ENCODE measurements around the gene PUM1. TPM values are rescaled to one million over a fixed set of nuclear protein-coding genes. Genes with fewer than 3 reads are reported as not detected.

Gene PUM1
- total RNA-seq, 1 experiment from 2014 or later, result 109 TPM

GRCh38 chr1:30986755-30987154 is 78.8 kb downstream of the PUM1 start:
- POLR2A ChIA-PET, result no interaction called here

DNA sequence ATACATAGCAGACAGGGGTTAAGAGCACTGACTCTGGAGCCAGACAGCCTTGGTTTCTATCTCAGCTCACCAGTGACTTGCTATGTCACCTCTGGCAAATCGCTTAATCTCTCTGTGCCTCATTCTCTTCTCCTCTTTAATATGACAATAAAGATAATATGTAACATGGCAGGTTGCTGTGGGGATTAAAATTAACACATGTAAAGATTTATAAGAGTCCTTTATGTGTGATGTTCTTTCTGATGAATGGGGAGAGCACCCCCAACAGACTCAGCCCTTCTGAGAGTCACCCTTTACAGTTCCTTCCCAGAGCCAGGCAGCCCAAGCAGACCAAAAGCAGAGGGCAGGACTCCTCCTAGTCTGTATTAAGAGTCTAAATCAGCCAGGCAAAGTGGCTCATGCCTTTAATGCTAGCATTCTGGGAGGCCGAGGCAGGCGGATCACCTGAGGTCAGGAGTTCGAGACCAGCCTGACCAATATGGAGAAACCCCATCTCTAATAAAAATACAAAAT is 80.5 kb downstream of the PUM1 start:
- DNase-seq (ENCODE audit: low read depth, low spot score) (no peak), ATAC-seq (no peak)
- Histone ChIP-seq H3K4me3 (ENCODE audit: low read depth in 2 of 2, low read length in 2 of 2) (no peak overlapping the region), H3K9me3 (ENCODE audit: control insufficient read depth, insufficient read depth, low read depth, low read length) (no peaks in the 10 kb centered on the region), H3K4me1 (ENCODE audit: control insufficient read depth, insufficient read depth, low read length) (no peaks in the 10 kb centered on the region), H3K27ac (ENCODE audit: low read length) (no peak overlapping the region), H3K27me3 (ENCODE audit: control insufficient read depth, insufficient read depth, low read length) (no peaks in the 10 kb centered on the region), H3K36me3 (ENCODE audit: control insufficient read depth, insufficient read depth, low read length) (peaks cover 2% of the 10 kb centered on the region; the same call in 1 of the 2 replicates)
- ChIA-PET CTCF (interaction anchor here (1.0 kb wide), 1 partner anchor 21 kb away, joined by 3 read pairs; no protein-coding TSS in a partner anchor), POLR2A (no interaction called here)
- BruUV-seq (replicated peaks), result no TSS peak
- in situ Hi-C loops (cut with HindIII; ENCODE audit: low pct_unique_long_range_greater_than_20kb, low sequenced_read_pairs), result no loop called here
- intact Hi-C loops (cut with micrococcal nuclease; ENCODE audit: unreplicated experiment), result no loop called here
- TF ChIP-seq, protein P1, sequence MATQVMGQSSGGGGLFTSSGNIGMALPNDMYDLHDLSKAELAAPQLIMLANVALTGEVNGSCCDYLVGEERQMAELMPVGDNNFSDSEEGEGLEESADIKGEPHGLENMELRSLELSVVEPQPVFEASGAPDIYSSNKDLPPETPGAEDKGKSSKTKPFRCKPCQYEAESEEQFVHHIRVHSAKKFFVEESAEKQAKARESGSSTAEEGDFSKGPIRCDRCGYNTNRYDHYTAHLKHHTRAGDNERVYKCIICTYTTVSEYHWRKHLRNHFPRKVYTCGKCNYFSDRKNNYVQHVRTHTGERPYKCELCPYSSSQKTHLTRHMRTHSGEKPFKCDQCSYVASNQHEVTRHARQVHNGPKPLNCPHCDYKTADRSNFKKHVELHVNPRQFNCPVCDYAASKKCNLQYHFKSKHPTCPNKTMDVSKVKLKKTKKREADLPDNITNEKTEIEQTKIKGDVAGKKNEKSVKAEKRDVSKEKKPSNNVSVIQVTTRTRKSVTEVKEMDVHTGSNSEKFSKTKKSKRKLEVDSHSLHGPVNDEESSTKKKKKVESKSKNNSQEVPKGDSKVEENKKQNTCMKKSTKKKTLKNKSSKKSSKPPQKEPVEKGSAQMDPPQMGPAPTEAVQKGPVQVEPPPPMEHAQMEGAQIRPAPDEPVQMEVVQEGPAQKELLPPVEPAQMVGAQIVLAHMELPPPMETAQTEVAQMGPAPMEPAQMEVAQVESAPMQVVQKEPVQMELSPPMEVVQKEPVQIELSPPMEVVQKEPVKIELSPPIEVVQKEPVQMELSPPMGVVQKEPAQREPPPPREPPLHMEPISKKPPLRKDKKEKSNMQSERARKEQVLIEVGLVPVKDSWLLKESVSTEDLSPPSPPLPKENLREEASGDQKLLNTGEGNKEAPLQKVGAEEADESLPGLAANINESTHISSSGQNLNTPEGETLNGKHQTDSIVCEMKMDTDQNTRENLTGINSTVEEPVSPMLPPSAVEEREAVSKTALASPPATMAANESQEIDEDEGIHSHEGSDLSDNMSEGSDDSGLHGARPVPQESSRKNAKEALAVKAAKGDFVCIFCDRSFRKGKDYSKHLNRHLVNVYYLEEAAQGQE (IDR thresholded peaks at IDR 0.05; ENCODE audit: insufficient read depth in 1 of 2, low read depth in 2 of 2, low read length in 1 of 2), result no peak
- TF ChIP-seq POLR2AphosphoS5 (IDR thresholded peaks at IDR 0.05; ENCODE audit: low read depth, low read length), result no peak
- TF ChIP-seq, protein P2, sequence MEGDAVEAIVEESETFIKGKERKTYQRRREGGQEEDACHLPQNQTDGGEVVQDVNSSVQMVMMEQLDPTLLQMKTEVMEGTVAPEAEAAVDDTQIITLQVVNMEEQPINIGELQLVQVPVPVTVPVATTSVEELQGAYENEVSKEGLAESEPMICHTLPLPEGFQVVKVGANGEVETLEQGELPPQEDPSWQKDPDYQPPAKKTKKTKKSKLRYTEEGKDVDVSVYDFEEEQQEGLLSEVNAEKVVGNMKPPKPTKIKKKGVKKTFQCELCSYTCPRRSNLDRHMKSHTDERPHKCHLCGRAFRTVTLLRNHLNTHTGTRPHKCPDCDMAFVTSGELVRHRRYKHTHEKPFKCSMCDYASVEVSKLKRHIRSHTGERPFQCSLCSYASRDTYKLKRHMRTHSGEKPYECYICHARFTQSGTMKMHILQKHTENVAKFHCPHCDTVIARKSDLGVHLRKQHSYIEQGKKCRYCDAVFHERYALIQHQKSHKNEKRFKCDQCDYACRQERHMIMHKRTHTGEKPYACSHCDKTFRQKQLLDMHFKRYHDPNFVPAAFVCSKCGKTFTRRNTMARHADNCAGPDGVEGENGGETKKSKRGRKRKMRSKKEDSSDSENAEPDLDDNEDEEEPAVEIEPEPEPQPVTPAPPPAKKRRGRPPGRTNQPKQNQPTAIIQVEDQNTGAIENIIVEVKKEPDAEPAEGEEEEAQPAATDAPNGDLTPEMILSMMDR (IDR thresholded peaks at IDR 0.05), result no peak
- TF ChIP-seq TCF7L2 (IDR thresholded peaks at IDR 0.05; ENCODE audit: low read depth, low read length), result no peak
- no peak for TF ChIP-seq SIN3A (IDR thresholded peaks at IDR 0.05; ENCODE audit: borderline replicate concordance, insufficient read depth, low read depth, low read length)

More at GRCh38 chr1:30986755-30987154, 78.8 kb downstream of the PUM1 start:
- H3K4me1 ChIP-seq (ENCODE audit: control insufficient read depth, insufficient read depth, low read length), result no peaks in the 10 kb centered on the region
- no peak overlapping the region for H3K4me3 ChIP-seq (ENCODE audit: low read depth in 2 of 2, low read length in 2 of 2)
- no TSS peak for BruUV-seq (replicated peaks)
- TF ChIP-seq, protein P1 (IDR thresholded peaks at IDR 0.05; ENCODE audit: insufficient read depth in 1 of 2, low read depth in 2 of 2, low read length in 1 of 2), result no peak
- TF ChIP-seq POLR2AphosphoS5 (IDR thresholded peaks at IDR 0.05; ENCODE audit: low read depth, low read length), result no peak
- TF ChIP-seq, protein P2 (IDR thresholded peaks at IDR 0.05), result no peak
- TF ChIP-seq TCF7L2 (IDR thresholded peaks at IDR 0.05; ENCODE audit: low read depth, low read length), result no peak
- TF ChIP-seq SIN3A (IDR thresholded peaks at IDR 0.05; ENCODE audit: borderline replicate concordance, insufficient read depth, low read depth, low read length), result no peak
- ATAC-seq, result no peak
- CTCF ChIA-PET, result interaction anchor here (0.7 kb wide), 1 partner anchor 16 kb away, joined by 4 read pairs; no protein-coding TSS in a partner anchor
- no peak overlapping the region for H3K27ac ChIP-seq (ENCODE audit: low read length)
- intact Hi-C loops (cut with micrococcal nuclease; ENCODE audit: unreplicated experiment), result no loop called here
- no peak for DNase-seq (ENCODE audit: low read depth, low spot score)
- peaks cover 6% of the 10 kb centered on the region for H3K36me3 ChIP-seq (ENCODE audit: control insufficient read depth, insufficient read depth, low read length)
- no peaks in the 10 kb centered on the region for H3K9me3 ChIP-seq (ENCODE audit: control insufficient read depth, insufficient read depth, low read depth, low read length)
- no peaks in the 10 kb centered on the region for H3K27me3 ChIP-seq (ENCODE audit: control insufficient read depth, insufficient read depth, low read length)
- in situ Hi-C loops (cut with HindIII; ENCODE audit: low pct_unique_long_range_greater_than_20kb, low sequenced_read_pairs), result no loop called here

Data from Panc1 (cell line).